PC-9 (cell line): Measurements from ENCODE around the gene BBS9. TPM values are rescaled to one million over a fixed set of nuclear protein-coding genes. Genes with fewer than 3 reads are reported as not detected.

Experiments
- BruUV-seq: library from RNA; stranded (reverse); fragments of 400-500 nt; replicated peaks from 2 replicates; lab custom pipeline; 2021; lab: Mats Ljungman, UMichigan
- CTCF ChIA-PET: fragments of 300-600 bp; sonication (Branson Sonifier 250); formaldehyde crosslinking; loops from one replicate; lab custom pipeline; 2022; ENCODE audit warnings: antibody characterized with exemption; lab: Charles Lee
- POLR2A ChIA-PET: fragments of 300-600 bp; sonication (Branson Sonifier 250); formaldehyde crosslinking; loops from one replicate; lab custom pipeline; 2022; ENCODE audit warnings: antibody characterized with exemption; ENCODE audit not compliant: unreplicated experiment; lab: Charles Lee
- DNase-seq, 2 experiments: peaks; one replicate each; pipeline versions ENCODE4 v3.0.0 to v3.0.0-alpha.2; 2015 to 2022; ENCODE audit warnings: mixed read lengths in 1 of 2
- H2AFZ ChIP-seq: fragments of 200-600 bp; sonication (generic); 2 replicates; pipeline ENCODE4 v1.8.1; 2017; ENCODE audit warnings: antibody characterized with exemption
- H3F3A ChIP-seq: fragments of 200-600 bp; sonication (generic); 2 replicates; pipeline ENCODE4 v1.8.1; 2017; ENCODE audit warnings: antibody characterized with exemption, mild to moderate bottlenecking, low read depth; ENCODE audit not compliant: insufficient read depth
- H3K27ac ChIP-seq: fragments of 200-600 bp; sonication (generic); 2 replicates; pipeline ENCODE4 v1.6.1; 2016; ENCODE audit warnings: mixed run types
- H3K27me3 ChIP-seq: fragments of 200-600 bp; sonication (generic); 2 replicates; pipeline ENCODE4 v1.6.1; 2016; ENCODE audit warnings: low read depth, mixed run types; ENCODE audit not compliant: insufficient read depth
- H3K36me3 ChIP-seq: fragments of 200-600 bp; sonication (generic); 2 replicates; pipeline ENCODE4 v1.6.1; 2016; ENCODE audit warnings: low read depth, mixed run types
- H3K4me1 ChIP-seq: fragments of 200-600 bp; sonication (generic); replicated peaks from 2 replicates; pipeline ENCODE4 v1.6.1; 2016; ENCODE audit warnings: mixed run types; ENCODE audit not compliant: insufficient read depth
- H3K4me2 ChIP-seq: fragments of 200-600 bp; sonication (generic); 2 replicates; pipeline ENCODE4 v1.6.1; 2017; ENCODE audit warnings: mixed run types
- H3K4me3 ChIP-seq: fragments of 200-600 bp; sonication (generic); 2 replicates; pipeline ENCODE4 v1.6.1; 2016; ENCODE audit warnings: mixed run types
- H3K79me2 ChIP-seq: fragments of 200-600 bp; sonication (generic); 2 replicates; pipeline ENCODE4 v1.6.1; 2017; ENCODE audit warnings: low read depth, mixed run types
- H3K9me2 ChIP-seq: fragments of 200-600 bp; sonication (generic); 2 replicates; pipeline ENCODE4 v1.8.1; 2017; ENCODE audit warnings: mild to moderate bottlenecking; ENCODE audit not compliant: insufficient read depth
- H3K9me3 ChIP-seq: fragments of 200-600 bp; sonication (generic); 2 replicates; pipeline ENCODE4 v1.8.1; 2016; ENCODE audit warnings: low read depth; ENCODE audit not compliant: insufficient read depth
- H4K20me1 ChIP-seq: fragments of 200-600 bp; sonication (generic); 2 replicates; pipeline ENCODE4 v1.8.1; 2017; ENCODE audit not compliant: insufficient read depth
- EZH2 ChIP-seq: fragments of 200-600 bp; sonication (generic); IDR thresholded peaks from 2 replicates; pipeline ENCODE4 v1.8.0; 2017; ENCODE audit warnings: antibody characterized with exemption, low read depth
- intact Hi-C: fragments of 100-400 bp; cut with micrococcal nuclease; formaldehyde crosslinking; loops from one replicate; pipeline ENCODE4 v1.10.0; 2022; ENCODE audit not compliant: unreplicated experiment
- total RNA-seq: library from RNA; stranded (reverse); gene quantifications from 2 replicates; pipeline ENCODE4 v1.2.3, GENCODE V29; 2021
- TF ChIP-seq, protein P1 (sequence below): fragments of 200-600 bp; sonication (generic); conservative IDR thresholded peaks from 2 replicates; pipeline ENCODE4 v1.6.1; 2017; ENCODE audit warnings: mixed run types, antibody characterized with exemption, mild to moderate bottlenecking, moderate library complexity

The BBS9 gene
- total RNA-seq, 1 experiment from 2014 or later = 12.4 TPM

DNA sequence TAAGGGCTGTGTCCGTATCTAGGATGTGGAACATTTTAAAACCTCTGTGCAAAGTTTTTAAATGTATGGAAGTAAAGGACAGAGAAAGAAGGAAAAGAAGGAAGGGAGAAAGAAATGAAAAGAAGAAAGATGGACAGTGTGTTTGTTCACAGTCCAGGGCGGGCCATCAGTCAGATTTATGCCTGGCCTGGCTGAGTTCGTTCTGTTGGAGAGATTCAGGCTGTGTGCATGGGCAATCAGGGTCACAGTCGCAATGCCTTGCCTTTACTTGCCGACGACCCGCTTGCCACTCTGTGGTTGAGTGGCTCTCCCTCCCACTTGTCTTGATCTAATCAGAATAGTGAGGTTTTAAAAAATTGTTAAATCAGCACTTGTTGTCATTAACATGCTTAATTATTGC lies 406.6 kb downstream of the BBS9 start:
- H3K9me2 ChIP-seq = no peaks in the 10 kb centered on the region
- intact Hi-C loops = no loop called here
- CTCF ChIA-PET = no interaction called here
- H2AFZ ChIP-seq = no peak overlapping the region
- H3K27ac ChIP-seq = no peak overlapping the region
- H3K36me3 ChIP-seq = no peaks in the 10 kb centered on the region
- H3K9me3 ChIP-seq = peaks cover 6% of the 10 kb centered on the region; the same call in 1 of the 2 replicates
- no peak for DNase-seq
- H3K4me1 ChIP-seq = no peaks in the 10 kb centered on the region
- H4K20me1 ChIP-seq = no peaks in the 10 kb centered on the region
- TF ChIP-seq, protein P1, sequence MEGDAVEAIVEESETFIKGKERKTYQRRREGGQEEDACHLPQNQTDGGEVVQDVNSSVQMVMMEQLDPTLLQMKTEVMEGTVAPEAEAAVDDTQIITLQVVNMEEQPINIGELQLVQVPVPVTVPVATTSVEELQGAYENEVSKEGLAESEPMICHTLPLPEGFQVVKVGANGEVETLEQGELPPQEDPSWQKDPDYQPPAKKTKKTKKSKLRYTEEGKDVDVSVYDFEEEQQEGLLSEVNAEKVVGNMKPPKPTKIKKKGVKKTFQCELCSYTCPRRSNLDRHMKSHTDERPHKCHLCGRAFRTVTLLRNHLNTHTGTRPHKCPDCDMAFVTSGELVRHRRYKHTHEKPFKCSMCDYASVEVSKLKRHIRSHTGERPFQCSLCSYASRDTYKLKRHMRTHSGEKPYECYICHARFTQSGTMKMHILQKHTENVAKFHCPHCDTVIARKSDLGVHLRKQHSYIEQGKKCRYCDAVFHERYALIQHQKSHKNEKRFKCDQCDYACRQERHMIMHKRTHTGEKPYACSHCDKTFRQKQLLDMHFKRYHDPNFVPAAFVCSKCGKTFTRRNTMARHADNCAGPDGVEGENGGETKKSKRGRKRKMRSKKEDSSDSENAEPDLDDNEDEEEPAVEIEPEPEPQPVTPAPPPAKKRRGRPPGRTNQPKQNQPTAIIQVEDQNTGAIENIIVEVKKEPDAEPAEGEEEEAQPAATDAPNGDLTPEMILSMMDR = no peak
- TF ChIP-seq EZH2 = no peak
- no TSS peak for BruUV-seq
- H3K79me2 ChIP-seq = no peaks in the 10 kb centered on the region
- no peak overlapping the region for H3K4me3 ChIP-seq
- POLR2A ChIA-PET = no interaction called here
- H3K27me3 ChIP-seq = no peaks in the 10 kb centered on the region
- no peak overlapping the region for H3K4me2 ChIP-seq
- no peaks in the 10 kb centered on the region for H3F3A ChIP-seq

DNA sequence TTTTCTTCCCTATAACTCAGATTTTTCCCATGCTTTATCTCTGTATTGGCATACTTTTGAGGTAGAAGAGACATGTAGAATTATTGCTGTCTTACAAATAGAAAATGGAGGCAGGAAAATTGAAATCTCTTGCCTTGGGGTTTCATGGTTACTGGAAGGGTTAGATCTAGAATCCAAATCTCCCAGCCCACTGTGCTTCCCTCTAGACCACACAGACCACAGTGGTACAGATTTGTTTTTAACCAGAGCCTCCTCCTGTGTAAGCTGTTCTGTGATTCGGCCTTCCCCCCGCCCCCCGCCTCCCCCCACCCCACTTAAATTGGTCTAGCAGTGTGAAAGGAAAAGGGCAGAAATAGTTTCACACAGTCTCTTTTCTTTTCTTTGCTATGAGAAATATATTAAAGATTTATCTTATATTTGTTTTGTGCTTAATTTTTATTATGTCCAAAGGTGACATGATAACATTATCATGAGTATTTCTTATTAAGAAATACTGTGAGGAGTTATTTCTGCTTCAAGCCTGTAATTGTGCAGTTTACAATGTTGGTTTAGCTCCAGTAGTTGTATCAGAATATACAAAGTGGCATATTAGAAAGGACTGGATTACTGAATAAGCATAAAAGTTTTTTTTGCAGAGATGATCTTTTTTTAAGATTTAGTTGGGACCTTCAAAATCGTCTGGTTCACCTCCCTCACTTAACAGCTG lies 407.2 kb downstream of the BBS9 start:
- Histone ChIP-seq H2AFZ (no peak overlapping the region), H3K9me2 (no peaks in the 10 kb centered on the region), H3K79me2 (no peaks in the 10 kb centered on the region), H3K4me1 (no peaks in the 10 kb centered on the region), H3K36me3 (no peaks in the 10 kb centered on the region), H3F3A (no peaks in the 10 kb centered on the region), H3K27ac (no peak overlapping the region), H3K4me3 (no peak overlapping the region), H3K4me2 (no peak overlapping the region), H3K9me3 (peaks cover 6% of the 10 kb centered on the region; the same call in 1 of the 2 replicates), H3K27me3 (no peaks in the 10 kb centered on the region), H4K20me1 (no peaks in the 10 kb centered on the region)
- no TSS peak for BruUV-seq
- ChIA-PET CTCF (interaction anchor here (0.6 kb wide), 1 partner anchor 164 kb away, joined by 3 read pairs; no protein-coding TSS in a partner anchor), POLR2A (no interaction called here)
- intact Hi-C loops = no loop called here
- TF ChIP-seq EZH2 = no peak
- TF ChIP-seq, protein P1 = no peak
- no peak for DNase-seq

DNA sequence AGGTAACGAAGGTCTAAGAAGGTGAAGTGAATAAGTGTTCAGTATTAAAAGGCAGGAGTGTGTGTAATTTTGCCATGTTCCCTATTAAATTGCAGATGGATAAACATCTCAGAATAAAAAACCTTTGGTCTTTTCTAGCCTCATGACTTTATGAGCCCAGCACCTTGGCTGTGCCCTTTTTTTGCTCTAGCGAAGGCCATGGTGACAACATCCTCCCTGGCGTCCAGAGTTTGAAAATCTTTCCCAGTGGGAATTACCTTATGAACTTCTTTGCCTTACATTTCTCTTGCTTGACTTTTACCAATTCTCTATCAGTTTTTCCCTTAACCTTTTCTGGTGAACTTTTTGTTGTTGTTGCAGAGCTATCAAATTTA lies 407.7 kb downstream of the BBS9 start:
- Histone ChIP-seq H3K4me2 (no peak overlapping the region), H4K20me1 (no peaks in the 10 kb centered on the region), H3K27ac (no peak overlapping the region), H2AFZ (no peak overlapping the region), H3K9me3 (peaks cover 6% of the 10 kb centered on the region; the same call in 1 of the 2 replicates), H3K4me3 (no peak overlapping the region), H3K79me2 (no peaks in the 10 kb centered on the region), H3F3A (no peaks in the 10 kb centered on the region), H3K4me1 (no peaks in the 10 kb centered on the region), H3K27me3 (no peaks in the 10 kb centered on the region), H3K36me3 (no peaks in the 10 kb centered on the region), H3K9me2 (no peaks in the 10 kb centered on the region)
- no TSS peak for BruUV-seq
- TF ChIP-seq EZH2 = no peak
- TF ChIP-seq, protein P1 = no peak
- POLR2A ChIA-PET = no interaction called here
- intact Hi-C loops = no loop called here
- CTCF ChIA-PET = interaction anchor here (0.6 to 0.7 kb wide), 2 partner anchors 164 to 804 kb away, joined by 3 read pairs; no protein-coding TSS in a partner anchor
- no peak for DNase-seq
